Uterus (tissue), 4 donors: ENCODE data around the gene GRIN2D. TPM values are rescaled to one million over a fixed set of nuclear protein-coding genes. Genes with fewer than 3 reads are reported as not detected.

Source experiments
- DNase-seq, 2 donors: peaks; one replicate each; pipeline ENCODE4 v3.0.0-alpha.2; 2019 to 2020
- H3K27ac ChIP-seq, 2 donors: fragments of 200-600 bp; sonication (generic); 1 replicate in 1 of 2; 2 replicates in 1 of 2; pipeline ENCODE4 v1.5.1; 2016 to 2018
- H3K27me3 ChIP-seq, 2 donors: fragments of 200-600 bp; sonication (generic); one replicate each; pipeline ENCODE4 v1.5.1; 2018 to 2019; ENCODE audit warnings: control low read depth in 1 of 2
- H3K36me3 ChIP-seq, 2 donors: fragments of 200-600 bp; sonication (generic); one replicate each; pipeline ENCODE4 v1.5.1; 2019; ENCODE audit warnings: control low read depth in 1 of 2
- H3K4me1 ChIP-seq, 2 donors: fragments of 200-600 bp; sonication (generic); one replicate each; pipeline ENCODE4 v1.5.1; 2018 to 2019; ENCODE audit warnings: control low read depth in 1 of 2
- H3K4me3 ChIP-seq, 2 donors: fragments of 200-600 bp; sonication (generic); 1 replicate in 1 of 2; 2 replicates in 1 of 2; pipeline ENCODE4 v1.5.1; 2018 to 2019; ENCODE audit warnings: mild to moderate bottlenecking in 1 of 2
- H3K9me3 ChIP-seq, 2 donors: fragments of 200-600 bp; sonication (generic); one replicate each; pipeline ENCODE4 v1.5.1; 2019; ENCODE audit warnings: control low read depth in 1 of 2
- CTCF ChIP-seq, 4 experiments: fragments of 200-600 bp in 2 of 4; fragments of 450-650 bp in 2 of 4; sonication (generic) in 2 of 4; IDR thresholded peaks; one replicate each; pipeline ENCODE4 v1.5.1; 2016 to 2019; ENCODE audit warnings: antibody characterized with exemption in 4 of 4, mild to moderate bottlenecking in 2 of 4, moderate library complexity in 1 of 4
- POLR2A ChIP-seq, 2 donors: fragments of 450-650 bp; IDR thresholded peaks; one replicate each; pipeline ENCODE4 v1.6.1; 2016; ENCODE audit warnings: antibody characterized with exemption in 2 of 2, mild to moderate bottlenecking in 1 of 2, moderate library complexity in 1 of 2
- intact Hi-C: fragments of 100-400 bp; cut with DNase I; formaldehyde crosslinking; loops from one replicate; pipeline ENCODE4 v1.15.1; 2023; ENCODE audit warnings: low total_unique reads
- total RNA-seq, 4 donors: library from RNA; depleted of rRNA in 3 of 4; stranded (reverse); fragments of >200 nt in 3 of 4; gene quantifications; one replicate each; pipeline versions ENCODE4 v1.1.0 to v1.2.4, GENCODE V29; 2014 to 2023
- donor health status: DM: yes; HTN: yes; CAD: no.

The GRIN2D gene
- total RNA-seq, 4 donors from 2014 or later: under 0.01 to 2.4 (median 0.21) TPM; not detected in 1

GRCh38 chr19:48350856-48351255 lies 42.6 kb upstream of the GRIN2D start:
- H3K27me3 ChIP-seq: no peaks in the 10 kb centered on the region
- no peaks in the 10 kb centered on the region for H3K36me3 ChIP-seq
- DNase-seq: no peak
- H3K4me1 ChIP-seq: no peaks in the 10 kb centered on the region
- no peak overlapping the region for H3K27ac ChIP-seq
- intact Hi-C loops: no loop called here
- no peaks in the 10 kb centered on the region for H3K9me3 ChIP-seq
- no peak overlapping the region for H3K4me3 ChIP-seq
- no peak for TF ChIP-seq CTCF (IDR thresholded peaks at IDR 0.05)
- no peak for TF ChIP-seq POLR2A (IDR thresholded peaks at IDR 0.05)

- peak in 1 of 2 donors; percentile 39 for DNase-seq
- Histone ChIP-seq H3K36me3 (no peaks in the 10 kb centered on the region), H3K4me1 (no peaks in the 10 kb centered on the region), H3K27me3 (no peaks in the 10 kb centered on the region), H3K27ac (no peak overlapping the region), H3K4me3 (no peak overlapping the region), H3K9me3 (no peaks in the 10 kb centered on the region)
- TF ChIP-seq POLR2A (IDR thresholded peaks at IDR 0.05) (no peak), CTCF (IDR thresholded peaks at IDR 0.05) (peak; percentile 32 to 53 (median 42))
- intact Hi-C loops: no loop called here
These were observed 42.1 kb upstream of the GRIN2D start for GRCh38 chr19:48351341-48351752.

- TF ChIP-seq POLR2A (IDR thresholded peaks at IDR 0.05): no peak
- TF ChIP-seq CTCF (IDR thresholded peaks at IDR 0.05): no peak
- H3K27ac ChIP-seq: no peak overlapping the region
- no peak overlapping the region for H3K4me3 ChIP-seq
- no peaks in the 10 kb centered on the region for H3K36me3 ChIP-seq
- no peaks in the 10 kb centered on the region for H3K27me3 ChIP-seq
- intact Hi-C loops: no loop called here
- H3K4me1 ChIP-seq: no peaks in the 10 kb centered on the region
- no peaks in the 10 kb centered on the region for H3K9me3 ChIP-seq
- DNase-seq: no peak
These were observed 39.8 kb upstream of the GRIN2D start for GRCh38 chr19:48353677-48354076.

- no peak overlapping the region for H3K4me3 ChIP-seq
- H3K9me3 ChIP-seq: no peaks in the 10 kb centered on the region
- intact Hi-C loops: no loop called here
- no peak overlapping the region for H3K27ac ChIP-seq
- H3K27me3 ChIP-seq: no peaks in the 10 kb centered on the region
- no peak for TF ChIP-seq POLR2A (IDR thresholded peaks at IDR 0.05)
- no peak for TF ChIP-seq CTCF (IDR thresholded peaks at IDR 0.05)
- no peaks in the 10 kb centered on the region for H3K4me1 ChIP-seq
- DNase-seq: no peak
- no peaks in the 10 kb centered on the region for H3K36me3 ChIP-seq
These were observed 39.0 kb upstream of the GRIN2D start for GRCh38 chr19:48354332-48354992.

- H3K4me3 ChIP-seq: no peak overlapping the region
- intact Hi-C loops: no loop called here
- H3K27ac ChIP-seq: no peak overlapping the region
- no peaks in the 10 kb centered on the region for H3K9me3 ChIP-seq
- H3K27me3 ChIP-seq: no peaks in the 10 kb centered on the region
- H3K4me1 ChIP-seq: no peaks in the 10 kb centered on the region
- H3K36me3 ChIP-seq: no peaks in the 10 kb centered on the region
- DNase-seq: no peak
- no peak for TF ChIP-seq CTCF (IDR thresholded peaks at IDR 0.05)
- TF ChIP-seq POLR2A (IDR thresholded peaks at IDR 0.05): no peak
These were observed 38.0 kb upstream of the GRIN2D start for GRCh38 chr19:48355365-48355954.
